ENCODE results near the gene CLDN10.
"Not testable (repeated sequence)": the region's sequence is repeated elsewhere in the genome, so short reads cannot be mapped to it uniquely, and the experiment has no call there.

Gene CLDN10

DNA sequence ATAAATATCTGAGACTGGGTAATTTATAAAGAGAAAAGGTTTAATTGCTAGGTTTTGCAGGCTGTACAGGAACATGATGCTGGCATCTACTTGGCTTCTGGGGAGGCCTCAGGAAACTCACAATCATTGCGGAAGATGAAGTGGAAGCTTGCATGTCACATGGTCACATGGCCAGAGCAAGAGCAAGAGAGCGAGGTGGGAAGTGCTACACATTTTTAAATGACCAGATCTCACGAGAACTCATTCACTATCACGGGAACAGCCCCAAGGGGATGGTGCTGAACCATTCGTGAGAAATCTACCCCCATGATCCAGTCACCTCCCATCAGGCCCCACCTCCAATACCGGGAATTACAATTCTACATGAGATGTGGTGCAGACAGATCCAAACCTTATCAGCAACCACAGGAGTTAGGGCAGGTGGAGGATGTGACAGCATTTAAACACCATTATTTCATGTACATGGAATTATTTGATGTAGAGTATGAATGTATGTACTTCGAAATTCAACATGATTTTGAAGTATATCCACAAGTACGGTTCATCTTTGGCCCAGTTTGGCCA is 10.5 kb upstream of the CLDN10 start:
- no peak for DNase-seq

DNA sequence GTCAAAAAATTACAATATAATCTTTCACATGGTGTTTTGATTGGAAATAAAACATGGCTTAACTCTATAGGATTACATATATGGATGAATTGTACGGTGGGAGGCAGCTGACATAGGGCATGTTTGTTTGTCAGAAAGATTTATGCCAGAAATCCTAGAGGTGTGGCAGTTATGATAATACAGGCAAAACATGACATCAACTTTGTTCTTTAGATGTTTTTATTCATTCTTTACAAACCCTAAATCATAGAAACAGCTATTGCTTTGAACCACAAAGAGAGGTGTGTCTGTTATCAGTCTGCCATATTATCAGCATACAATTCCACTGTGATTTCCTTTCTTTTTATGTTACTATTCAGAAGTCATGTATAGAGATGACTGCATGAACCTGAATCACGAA is 8.2 kb upstream of the CLDN10 start:
- DNase-seq, result no peak

DNA sequence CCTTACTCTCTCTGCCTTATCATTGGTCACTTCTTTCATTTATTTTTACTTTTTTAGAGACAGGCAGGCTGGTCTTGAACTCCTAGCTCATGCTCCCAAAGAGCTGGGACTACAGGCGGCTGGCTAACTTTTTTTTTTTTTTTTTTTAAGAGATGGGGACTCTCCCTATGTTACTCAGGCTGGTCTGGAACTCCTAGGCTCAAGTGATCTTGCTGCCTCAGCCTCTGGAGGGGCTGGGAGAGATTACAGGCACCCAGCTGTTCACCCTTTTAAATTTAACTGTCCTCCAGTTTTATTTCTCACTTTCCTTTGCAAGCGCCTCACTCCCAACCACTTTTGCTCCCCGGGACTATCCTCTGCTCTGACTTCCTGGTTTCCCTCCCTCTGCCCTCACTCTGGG is 5.6 kb upstream of the CLDN10 start:
- DNase-seq, result no peak

DNA sequence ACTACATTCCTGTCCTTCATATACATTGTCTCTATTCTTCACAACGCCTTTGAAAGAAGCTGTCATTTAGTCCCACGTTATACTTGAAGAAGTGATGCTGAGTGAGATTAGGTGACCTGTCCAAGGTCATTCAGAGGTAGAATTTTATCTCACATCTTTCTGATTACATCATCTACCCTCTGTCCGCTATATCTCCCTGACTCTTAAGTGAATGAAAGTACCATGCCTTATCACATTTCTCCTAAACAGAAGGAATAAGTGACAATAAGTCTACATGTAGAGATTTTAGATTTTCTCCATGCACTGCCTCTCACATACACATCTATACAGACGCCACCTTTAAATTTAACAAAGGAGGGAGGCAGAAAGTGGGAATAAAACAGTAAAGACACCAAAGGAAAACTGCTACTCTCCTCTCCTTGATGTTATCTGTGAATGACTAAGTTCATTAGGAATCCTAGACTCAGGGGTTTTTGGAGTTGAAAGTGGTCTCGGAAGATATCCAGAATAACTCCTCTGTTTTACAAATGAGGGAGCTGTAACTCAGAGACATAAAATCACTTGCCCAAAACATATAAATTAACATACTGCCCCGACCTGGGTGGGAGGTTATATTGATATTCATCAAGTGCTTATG is 4.9 kb upstream of the CLDN10 start:
- DNase-seq, result no peak

DNA sequence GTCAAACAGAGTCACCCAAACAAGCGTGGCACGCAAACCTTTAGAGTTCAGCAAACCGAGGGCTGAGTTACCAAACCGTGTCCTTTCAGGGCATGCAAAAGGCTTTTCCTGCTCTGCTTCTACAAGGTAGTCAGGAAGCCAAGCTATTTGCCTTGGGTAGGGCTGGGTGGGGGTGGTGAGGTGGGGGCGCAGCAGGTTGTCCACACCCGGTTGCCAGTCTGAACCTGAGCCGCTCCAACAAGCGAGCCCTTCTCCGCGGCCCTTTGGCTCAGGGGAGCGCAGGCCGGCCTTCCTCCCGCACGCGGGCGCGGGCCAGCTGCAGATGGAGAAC is 347 bp upstream of the CLDN10 start:
- DNase-seq, result no peak

DNA sequence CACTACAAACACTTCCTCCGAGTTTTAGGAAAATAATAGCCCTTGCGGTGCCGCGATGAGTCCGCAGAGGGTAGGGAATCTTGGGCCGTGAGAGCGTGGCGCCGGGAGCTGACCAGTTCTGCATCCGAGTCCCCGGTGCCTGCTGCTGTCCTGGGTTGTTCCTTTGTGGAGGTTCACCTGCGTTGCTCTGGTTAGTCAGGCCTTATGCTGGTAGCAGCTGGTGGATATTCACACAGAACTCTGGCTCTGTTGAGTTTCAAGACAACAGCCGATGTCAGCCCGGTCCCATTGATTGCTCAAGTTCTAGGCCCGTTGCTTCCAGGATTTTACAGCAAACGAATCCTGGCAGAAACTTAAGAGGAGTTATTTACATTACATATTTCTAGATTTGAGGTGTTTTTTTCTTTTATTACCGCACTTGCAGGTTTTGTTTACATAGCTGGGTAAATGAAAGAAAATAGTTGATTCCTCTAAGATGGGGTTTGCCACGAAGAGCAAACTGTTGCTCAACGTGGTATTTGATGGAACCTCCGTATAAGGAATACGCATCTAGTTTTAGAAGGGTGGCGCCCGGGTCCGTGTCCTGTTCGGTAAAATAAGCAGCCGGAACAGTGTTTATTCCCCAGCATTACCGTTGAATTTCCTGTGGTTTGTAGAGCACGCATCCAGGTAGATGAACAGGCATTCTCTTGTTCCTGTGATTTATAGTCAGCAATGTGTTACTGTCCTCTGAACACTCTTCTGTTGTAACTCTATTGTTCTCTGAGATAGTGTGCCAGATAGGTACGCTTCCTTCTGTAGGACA is 1.3 kb downstream of the CLDN10 start:
- no peak for DNase-seq

DNA sequence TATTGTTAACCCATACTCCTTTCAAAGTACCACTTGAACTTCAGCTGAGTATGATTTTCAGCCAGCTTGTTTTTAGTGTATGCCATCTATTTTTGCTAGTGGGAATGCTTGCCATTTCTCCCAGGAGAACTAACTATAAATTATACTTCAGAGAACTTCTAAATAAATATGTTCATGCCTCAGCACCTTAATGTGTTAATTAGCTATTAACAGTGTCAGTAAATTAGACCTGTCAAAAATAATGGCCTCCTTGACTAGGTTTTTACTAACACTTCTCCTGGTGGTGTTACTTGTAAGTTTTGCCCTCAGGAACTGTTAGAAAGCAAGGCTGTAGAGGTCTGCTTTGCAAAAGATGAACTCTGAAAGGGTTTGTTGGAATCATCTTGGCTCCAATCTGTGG is 4.5 kb downstream of the CLDN10 start:
- DNase-seq, result no peak

DNA sequence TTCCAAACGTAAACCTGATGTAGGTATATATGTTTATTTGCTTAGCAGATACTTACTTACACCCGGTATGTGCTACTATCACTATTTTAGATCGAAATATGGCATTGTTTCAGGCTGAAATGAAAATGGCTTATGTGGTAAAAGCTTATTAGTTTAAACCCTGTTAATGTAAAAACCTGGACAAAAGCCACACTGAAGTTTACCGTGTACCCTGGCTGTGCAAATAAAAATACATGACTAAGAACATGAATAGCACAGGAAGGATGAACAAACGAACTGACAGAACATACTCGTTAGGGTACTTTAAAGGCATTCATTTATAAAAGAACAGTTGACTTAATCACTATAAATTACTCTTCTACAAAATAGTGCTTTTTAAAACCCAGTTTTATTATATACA is 6.6 kb downstream of the CLDN10 start:
- DNase-seq, result no peak

DNA sequence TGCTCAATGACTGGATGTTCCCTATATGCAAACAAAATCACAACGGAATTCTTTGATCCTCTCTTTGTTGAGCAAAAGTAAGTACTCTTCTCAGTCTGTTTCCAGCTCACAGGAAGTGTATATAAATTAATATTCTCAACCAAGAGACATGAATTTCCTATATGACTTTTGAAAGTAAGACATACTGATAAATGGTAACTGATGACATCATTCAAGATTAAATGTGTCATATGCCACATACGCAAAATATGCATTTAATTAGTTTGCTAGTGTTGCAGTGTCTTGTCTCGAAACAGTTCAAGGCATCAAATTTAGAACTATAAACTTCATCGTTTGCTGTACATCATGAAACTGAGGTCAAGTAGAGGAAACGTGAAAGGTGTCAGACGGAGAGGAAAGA is 7.9 kb downstream of the CLDN10 start:
- DNase-seq, result no peak

DNA sequence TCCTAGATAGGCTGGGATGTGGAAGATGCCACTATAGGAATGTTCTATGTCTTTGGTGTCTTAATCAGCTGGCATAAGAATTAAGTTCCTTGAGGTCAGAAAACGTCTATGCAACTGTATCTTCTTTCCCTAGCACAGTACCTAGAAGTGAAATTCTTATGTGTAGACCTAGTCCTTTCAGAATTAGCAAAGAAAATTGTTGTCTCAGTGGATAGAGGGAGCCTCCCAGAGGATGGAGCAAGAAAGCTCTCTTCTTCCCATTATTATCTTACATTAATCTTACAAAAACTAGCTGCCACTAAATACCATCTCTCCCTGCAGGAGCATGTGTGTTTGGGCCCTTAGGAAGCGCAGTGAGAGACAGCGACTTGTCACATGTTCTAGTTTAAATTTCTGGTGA is 11.6 kb downstream of the CLDN10 start:
- DNase-seq, result no peak

DNA sequence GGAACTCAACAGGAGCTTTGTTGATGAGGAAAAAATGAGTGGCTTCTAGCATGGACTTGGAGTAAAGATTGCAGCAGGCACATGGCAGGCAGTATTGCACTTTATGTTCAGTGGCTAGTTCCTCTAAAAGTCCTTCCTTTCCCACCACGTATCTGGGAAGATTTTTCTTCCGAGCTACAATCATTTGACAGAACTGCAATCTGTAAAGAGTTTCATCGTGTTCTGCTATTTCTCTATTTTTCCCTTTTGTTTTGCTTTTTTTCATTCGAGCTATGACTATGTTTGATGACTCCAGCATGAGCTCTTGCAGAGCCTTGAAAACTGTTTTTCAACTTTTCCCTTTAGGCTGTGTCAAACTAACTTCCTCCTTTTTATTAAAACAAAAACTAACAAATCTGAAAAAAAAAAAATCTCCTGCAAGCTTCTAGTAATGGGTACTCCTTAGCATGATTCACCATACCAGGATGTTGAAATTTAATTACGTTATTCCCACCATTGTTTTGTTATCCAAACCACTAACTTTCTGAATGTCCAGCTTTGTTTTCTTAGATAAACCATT is 12.3 kb downstream of the CLDN10 start:
- no peak for DNase-seq

DNA sequence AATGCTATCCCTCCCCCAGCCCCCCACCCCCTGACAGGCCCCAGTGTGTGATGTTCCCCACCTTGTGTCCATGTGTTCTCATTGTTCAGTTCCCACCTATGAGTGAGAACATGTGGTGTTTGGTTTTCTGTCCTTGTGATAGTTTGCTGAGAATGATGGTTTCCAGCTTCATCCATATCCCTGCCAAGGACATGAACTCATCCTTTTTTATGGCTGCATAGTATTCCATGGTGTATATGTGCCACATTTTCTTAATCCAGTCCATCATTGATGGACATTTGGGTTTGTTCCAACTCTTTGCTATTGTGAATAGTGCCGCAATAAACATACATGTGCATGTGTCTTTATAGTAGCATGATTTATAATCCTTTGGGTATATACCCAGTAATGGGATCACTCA is 13.2 kb downstream of the CLDN10 start:
- not testable (repeated sequence) for DNase-seq

DNA sequence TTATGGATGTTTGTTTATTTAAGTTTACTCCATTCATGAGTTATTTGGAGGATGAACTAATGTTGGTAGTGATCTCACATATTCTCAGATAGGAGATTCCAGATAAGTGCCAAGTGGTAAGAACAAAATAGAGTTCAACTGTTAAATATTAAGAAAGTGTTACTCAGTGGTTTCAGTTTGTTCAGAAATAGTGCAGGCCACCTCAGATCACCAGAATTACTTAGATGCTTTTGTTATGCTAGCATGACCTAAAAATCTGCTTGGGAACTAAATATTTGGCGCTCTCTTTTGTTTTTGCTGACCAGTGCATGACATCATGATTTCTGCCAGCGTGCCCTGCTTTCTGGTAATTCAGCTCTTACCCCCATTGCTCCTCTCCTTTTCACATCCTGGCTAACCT is 15.6 kb downstream of the CLDN10 start:
- no peak for DNase-seq

DNA sequence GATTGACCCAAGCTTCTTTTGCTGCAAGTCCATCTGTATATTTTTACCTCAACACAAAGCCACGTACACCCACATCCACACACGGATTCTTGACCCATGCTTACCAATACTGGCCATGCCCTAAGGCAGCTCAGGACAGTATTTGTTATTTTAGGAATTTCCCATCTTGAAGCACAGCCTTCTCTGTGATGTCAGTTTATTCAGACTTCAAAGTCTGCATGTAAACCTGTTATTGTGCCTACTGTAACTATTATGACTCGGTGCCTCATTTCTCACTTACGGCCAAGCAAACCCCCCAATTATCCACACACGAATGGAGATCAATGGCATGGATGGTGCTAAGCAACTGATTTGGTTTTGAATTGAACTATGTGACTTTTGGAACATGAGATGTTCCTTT is 17.5 kb downstream of the CLDN10 start:
- no peak for DNase-seq

DNA sequence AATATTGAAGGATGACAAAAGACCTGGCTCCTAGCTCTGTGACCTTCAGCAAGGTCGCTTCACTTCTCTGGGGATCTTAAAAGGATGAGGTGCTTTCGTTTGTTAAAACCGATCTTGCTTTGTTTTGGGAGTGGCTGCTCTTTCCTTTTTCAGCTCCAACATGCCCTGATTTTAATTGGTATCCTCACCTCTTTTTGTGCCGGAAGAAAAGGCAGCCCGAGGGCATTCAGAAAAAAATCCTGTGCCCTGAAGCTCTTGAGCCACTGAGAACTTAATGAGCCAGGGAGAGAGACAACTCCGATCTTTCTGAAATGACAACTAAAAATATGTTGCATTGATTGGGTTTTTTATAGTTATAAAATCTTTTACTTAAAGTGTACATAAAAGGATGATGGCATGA is 19.4 kb downstream of the CLDN10 start:
- DNase-seq, result no peak

DNA sequence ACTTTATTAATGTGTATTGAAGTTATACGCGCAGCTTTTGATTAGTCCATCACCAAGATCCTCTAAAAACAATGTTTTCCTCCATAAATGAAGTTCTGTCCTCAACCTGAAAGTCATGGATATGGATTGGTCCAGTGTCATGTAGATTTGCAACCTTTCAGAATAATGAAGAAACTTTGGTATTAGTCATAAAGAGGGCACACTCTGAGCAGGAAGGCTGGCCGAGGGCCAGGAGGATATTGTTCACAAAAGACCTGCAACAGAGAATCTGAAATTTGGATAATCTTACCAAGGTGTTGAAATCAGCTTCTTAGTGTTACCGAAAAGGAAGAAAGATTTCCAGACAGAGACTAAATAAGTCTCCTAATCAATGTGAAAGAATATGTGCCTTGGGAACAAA is 20.7 kb downstream of the CLDN10 start:
- no peak for DNase-seq

DNA sequence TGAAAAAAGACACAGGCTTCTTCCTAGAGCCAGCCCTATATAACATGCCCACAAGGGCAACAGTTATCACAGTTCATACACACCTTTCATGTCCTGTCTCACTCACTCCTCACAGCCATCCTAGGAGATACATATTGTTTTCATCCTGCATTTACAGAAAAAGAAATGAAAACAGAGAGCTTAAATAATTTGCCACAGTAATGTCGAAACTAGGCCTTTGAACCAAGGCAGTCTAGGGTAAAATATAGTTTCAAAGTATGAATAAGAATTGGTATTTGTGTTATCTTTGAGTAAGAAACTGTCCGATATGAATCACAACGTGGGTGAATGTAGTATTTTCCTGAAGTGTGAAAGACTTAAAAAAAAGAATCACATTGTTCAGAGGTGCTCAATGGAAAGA is 26.8 kb downstream of the CLDN10 start:
- DNase-seq, result no peak

DNA sequence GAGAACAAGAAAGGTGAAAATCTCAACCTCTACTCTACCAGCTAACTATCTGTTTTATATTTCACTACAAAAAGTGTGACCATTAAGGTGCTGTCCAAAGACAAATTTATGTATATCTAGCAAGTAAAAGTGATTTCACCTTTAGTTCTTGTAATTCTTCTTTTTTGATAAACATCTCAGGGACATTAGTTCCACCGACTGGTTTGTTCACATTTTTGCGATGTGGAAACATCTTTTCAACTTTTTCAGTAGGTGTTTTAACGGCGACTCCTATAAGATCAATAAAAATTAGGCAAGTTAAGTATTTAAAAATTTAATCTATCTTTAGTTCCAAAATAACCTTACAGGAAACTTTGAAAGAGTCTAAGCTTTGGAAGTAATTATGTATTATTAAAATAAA is 33.3 kb downstream of the CLDN10 start:
- DNase-seq, result no peak

DNA sequence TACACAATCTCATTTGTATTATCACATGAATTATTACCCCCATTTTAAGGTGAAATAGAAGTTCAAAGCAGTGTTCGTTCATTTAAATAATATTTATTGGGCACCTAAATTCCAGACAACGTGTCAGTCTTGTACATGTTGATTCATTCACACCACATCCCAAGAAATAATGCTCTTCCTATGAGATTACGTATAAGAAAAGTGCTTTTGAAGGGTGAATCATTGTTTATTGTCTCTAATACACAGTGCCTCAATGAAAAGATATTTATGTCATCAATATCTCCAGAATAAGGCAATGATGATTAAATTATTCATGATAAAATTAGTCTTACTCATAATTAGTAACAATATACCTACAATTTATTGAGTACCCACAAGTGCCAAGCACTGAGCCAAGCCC is 35.6 kb downstream of the CLDN10 start:
- DNase-seq, result no peak

DNA sequence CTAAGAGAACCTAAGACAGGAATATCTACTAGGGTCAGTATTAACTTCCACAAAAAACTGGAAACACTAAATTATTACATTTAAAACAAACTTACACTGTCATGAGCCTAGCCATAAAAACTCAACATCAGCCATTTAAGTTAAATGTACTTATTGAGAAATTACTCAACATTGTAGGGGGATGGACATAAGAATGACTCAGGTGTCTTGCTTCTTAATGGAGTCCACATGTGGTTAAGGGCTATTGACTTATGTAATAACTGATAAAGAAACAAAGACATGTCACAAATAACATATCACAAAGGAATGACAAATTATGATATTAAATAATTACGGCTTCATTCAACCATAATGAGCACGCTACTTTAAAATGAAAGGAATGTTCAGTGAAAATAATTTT is 36.2 kb downstream of the CLDN10 start:
- DNase-seq, result no peak

DNA sequence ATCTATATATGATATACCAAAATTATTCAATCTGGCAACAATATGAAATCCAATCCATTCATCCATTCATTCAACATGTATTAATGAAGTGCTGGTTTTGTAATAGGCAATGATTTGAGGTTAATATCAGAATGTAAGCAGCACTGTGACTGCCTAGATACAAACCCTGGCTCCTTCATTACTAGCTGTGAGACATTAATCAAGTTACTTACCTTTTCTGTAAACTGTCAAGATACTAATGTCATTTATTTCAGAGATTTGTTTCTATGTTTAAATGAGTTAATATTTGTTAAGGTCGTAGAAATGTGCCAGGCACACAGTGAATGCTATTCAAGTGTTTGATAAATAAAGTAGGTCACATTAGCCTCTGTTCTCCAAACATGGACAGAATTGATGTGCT is 40.9 kb downstream of the CLDN10 start:
- DNase-seq, result no peak

DNA sequence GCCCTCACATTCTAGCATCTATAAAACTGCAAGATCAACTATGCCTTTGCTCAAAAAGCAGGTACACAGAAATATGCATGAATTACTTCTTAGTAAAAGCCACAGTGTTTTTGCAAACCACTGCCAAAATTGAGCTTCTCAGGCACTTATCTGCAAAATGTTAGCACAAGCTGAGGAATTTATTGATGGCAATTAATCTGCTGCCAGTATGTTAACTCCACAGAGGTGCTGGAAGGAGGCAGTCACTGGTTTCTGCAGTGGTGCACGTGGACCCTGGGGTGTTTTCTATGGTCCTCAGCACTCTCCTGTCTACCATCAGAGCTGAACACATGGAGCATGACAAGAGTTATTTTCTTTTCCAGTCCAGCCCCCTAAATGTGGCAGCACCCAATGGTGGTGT is 44.2 kb downstream of the CLDN10 start:
- DNase-seq, result no peak

DNA sequence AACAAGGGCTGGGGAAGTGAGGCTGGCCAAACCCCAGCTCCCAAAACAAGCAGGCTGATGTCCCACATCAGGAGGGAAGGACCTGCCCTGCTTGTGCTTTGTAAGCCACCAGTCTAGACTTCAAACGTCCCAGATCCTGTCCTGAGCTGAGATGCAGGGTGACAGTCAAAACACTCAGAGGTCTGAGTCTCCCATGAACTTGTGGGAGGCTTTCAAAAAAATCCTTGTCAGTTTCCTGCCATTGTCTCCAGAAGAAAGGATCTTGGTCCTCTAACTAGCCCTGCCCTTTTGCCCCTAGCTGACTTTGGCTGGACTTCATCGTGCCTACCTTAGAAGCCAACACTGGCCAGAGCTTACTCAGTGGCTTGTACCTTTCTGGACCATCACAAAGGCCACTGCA is 48.7 kb downstream of the CLDN10 start:
- DNase-seq, result no peak

DNA sequence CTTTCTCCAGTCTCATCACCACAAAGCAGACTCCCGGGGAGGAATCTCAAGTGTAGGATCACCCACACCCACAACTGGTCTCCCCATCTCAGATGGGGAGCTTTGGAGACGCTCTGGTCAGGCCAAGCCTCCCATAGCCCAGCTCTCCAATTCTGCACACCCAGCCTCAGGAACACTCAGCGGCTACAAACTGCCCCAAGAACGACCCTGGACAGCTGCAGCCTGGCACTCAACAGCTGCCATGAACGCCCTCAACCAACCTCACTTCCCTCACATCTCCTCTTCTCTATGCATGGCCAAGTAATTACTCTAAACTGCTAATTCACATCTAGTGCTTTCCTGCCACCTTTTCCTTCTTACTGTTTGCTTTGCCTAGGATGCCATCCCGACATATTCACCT is 49.4 kb downstream of the CLDN10 start:
- no peak for DNase-seq

Measured in activated naive CD4-positive, alpha-beta T cell treated with anti-CD3 and anti-CD28 coated beads, Interleukin-2, amount 50 U/mL, for 16 hours (primary cell).